Osteocyte (in vitro differentiated cells): ENCODE measurements around the gene HINFP. TPM values are rescaled to one million over a fixed set of nuclear protein-coding genes. Genes with fewer than 3 reads are reported as not detected.
"Not testable (repeated sequence)": the region's sequence is repeated elsewhere in the genome, so short reads cannot be mapped to it uniquely, and the experiment has no call there.

Source experiments
- DNase-seq: peaks from one replicate; pipeline ENCODE4 v3.0.0; 2021; ENCODE audit warnings: mixed read lengths; ENCODE audit not compliant: unreplicated experiment; ENCODE audit errors: extremely low spot score
- H3K27ac Mint-ChIP-seq: one replicate; pipeline ENCODE4 v1.8.0; 2021; ENCODE audit warnings: mild to moderate bottlenecking, mixed read lengths; ENCODE audit not compliant: unreplicated experiment
- H3K27me3 Mint-ChIP-seq: one replicate; pipeline ENCODE4 v1.8.0; 2021; ENCODE audit warnings: mixed read lengths; ENCODE audit not compliant: unreplicated experiment
- H3K36me3 Mint-ChIP-seq: one replicate; pipeline ENCODE4 v1.8.0; 2021; ENCODE audit warnings: mixed read lengths; ENCODE audit not compliant: unreplicated experiment
- H3K4me1 Mint-ChIP-seq: one replicate; pipeline ENCODE4 v1.8.0; 2021; ENCODE audit warnings: mixed read lengths; ENCODE audit not compliant: unreplicated experiment
- H3K4me3 Mint-ChIP-seq: one replicate; pipeline ENCODE4 v1.8.0; 2021; ENCODE audit warnings: mild to moderate bottlenecking, moderate library complexity, mixed read lengths; ENCODE audit not compliant: unreplicated experiment
- H3K9me3 Mint-ChIP-seq: one replicate; pipeline ENCODE4 v1.8.0; 2021; ENCODE audit warnings: mixed read lengths; ENCODE audit not compliant: unreplicated experiment
- total RNA-seq: library from RNA; stranded (reverse); gene quantifications from 2 replicates; pipeline ENCODE4 v1.2.1, GENCODE V29; 2021
- TF ChIP-seq, protein P1 (sequence below): fragments of 200-600 bp; sonication (generic); IDR thresholded peaks from 2 replicates; pipeline ENCODE4 v1.5.0; 2021; ENCODE audit warnings: antibody characterized with exemption, mild to moderate bottlenecking, moderate library complexity

HINFP gene
- total RNA-seq, 1 donor from 2014 or later = 26.1 TPM

- TF ChIP-seq, protein P1, sequence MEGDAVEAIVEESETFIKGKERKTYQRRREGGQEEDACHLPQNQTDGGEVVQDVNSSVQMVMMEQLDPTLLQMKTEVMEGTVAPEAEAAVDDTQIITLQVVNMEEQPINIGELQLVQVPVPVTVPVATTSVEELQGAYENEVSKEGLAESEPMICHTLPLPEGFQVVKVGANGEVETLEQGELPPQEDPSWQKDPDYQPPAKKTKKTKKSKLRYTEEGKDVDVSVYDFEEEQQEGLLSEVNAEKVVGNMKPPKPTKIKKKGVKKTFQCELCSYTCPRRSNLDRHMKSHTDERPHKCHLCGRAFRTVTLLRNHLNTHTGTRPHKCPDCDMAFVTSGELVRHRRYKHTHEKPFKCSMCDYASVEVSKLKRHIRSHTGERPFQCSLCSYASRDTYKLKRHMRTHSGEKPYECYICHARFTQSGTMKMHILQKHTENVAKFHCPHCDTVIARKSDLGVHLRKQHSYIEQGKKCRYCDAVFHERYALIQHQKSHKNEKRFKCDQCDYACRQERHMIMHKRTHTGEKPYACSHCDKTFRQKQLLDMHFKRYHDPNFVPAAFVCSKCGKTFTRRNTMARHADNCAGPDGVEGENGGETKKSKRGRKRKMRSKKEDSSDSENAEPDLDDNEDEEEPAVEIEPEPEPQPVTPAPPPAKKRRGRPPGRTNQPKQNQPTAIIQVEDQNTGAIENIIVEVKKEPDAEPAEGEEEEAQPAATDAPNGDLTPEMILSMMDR = no peak
- peaks cover 15% of the 10 kb centered on the region for H3K4me1 Mint-ChIP-seq
- DNase-seq = no peak
- no peaks in the 10 kb centered on the region for H3K27me3 Mint-ChIP-seq
- no peaks in the 10 kb centered on the region for H3K9me3 Mint-ChIP-seq
- peaks cover 21% of the 10 kb centered on the region for H3K36me3 Mint-ChIP-seq
- no peak overlapping the region for H3K27ac Mint-ChIP-seq
- no peak overlapping the region for H3K4me3 Mint-ChIP-seq
These were observed 4.4 kb downstream of the HINFP start for GRCh38 chr11:119125821-119126220.

- H3K27ac Mint-ChIP-seq = no peak overlapping the region
- TF ChIP-seq, protein P1 = no peak
These were observed 5.4 kb downstream of the HINFP start for GRCh38 chr11:119126675-119127268.

DNA sequence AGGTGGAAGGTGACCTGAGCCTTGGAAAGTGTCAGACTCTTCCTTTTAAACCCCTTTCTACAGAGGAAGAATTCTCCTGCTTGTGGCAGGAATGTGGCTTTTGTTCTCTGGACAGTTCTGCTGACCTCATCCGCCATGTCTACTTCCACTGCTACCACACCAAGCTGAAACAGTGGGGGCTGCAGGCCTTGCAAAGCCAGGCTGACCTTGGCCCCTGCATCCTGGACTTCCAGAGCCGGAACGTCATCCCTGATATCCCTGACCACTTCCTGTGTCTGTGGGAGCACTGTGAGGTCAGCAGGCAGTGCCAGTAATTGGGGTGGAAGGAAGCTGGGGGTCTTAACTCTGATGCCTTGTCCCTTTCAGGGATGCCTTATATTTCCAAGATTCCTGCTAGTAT lies 9.3 kb downstream of the HINFP start:
- no peak overlapping the region for H3K27ac Mint-ChIP-seq
- H3K4me1 Mint-ChIP-seq = no peaks in the 10 kb centered on the region
- TF ChIP-seq, protein P1 = no peak
- no peak overlapping the region for H3K4me3 Mint-ChIP-seq
- H3K9me3 Mint-ChIP-seq = no peaks in the 10 kb centered on the region
- H3K27me3 Mint-ChIP-seq = no peaks in the 10 kb centered on the region
- no peak for DNase-seq
- peaks cover 41% of the 10 kb centered on the region for H3K36me3 Mint-ChIP-seq

More at GRCh38 chr11:119126675-119127268, 5.4 kb downstream of the HINFP start:
- Mint-ChIP-seq H3K4me3 (no peak overlapping the region), H3K36me3 (peaks cover 28% of the 10 kb centered on the region), H3K27me3 (no peaks in the 10 kb centered on the region), H3K9me3 (no peaks in the 10 kb centered on the region), H3K4me1 (peaks cover 12% of the 10 kb centered on the region)
- DNase-seq = no peak

DNA sequence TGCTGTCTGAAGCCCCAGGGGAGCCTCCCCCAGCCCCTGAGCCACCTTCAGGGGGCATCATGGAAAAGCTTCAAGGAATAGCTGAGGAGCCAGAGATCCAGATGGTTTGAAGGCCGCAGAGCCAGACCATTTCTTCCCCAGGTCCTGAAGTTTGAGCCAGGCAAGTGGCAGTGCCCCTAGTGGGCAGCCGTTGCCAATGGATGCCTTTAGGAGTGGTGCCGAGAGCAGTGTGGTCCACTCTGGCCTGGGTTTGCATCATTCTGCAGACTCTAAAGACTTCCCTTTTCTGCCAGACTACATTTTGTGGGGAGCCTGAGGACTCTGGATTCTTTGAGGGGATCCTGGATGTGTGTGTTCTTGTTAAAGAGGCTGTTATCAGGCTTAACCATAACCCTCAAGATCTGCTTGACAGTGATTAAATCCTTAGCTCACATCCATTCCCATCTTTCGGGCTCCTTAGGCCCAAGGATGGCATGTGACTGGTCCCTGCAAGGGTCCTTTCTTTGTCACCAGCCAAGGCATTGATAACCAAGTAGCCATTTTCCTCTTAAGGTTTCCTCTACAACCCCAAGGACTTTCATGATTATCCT lies 13.1 kb downstream of the HINFP start:
- no peaks in the 10 kb centered on the region for H3K9me3 Mint-ChIP-seq
- no peak for DNase-seq
- TF ChIP-seq, protein P1 = peak; percentile 51
- H3K4me3 Mint-ChIP-seq = no peak overlapping the region
- no peaks in the 10 kb centered on the region for H3K4me1 Mint-ChIP-seq
- H3K27me3 Mint-ChIP-seq = peaks cover 12% of the 10 kb centered on the region
- peaks cover 34% of the 10 kb centered on the region for H3K36me3 Mint-ChIP-seq
- H3K27ac Mint-ChIP-seq = no peak overlapping the region

DNA sequence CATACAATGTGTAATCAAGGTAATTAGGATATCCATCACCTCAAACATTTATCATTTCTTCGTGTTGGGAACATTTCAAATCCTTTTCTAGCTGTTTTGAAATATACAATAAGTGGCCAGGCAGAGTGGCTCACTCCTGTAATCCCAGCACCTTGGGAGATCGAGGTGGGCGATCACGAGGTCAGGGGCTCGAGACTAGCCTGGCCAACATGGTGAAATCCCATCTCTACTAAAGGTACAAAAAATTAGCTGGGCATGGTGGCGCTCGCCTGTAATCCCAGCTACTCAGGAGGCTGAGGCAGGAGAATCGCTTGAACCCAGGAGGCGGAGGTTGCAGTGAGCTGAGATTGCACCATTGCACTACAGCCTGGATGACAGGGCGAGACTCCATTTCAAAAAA lies 17.9 kb downstream of the HINFP start:
- not testable (repeated sequence) for H3K9me3 Mint-ChIP-seq, H3K27ac Mint-ChIP-seq, H3K36me3 Mint-ChIP-seq, H3K4me3 Mint-ChIP-seq, H3K4me1 Mint-ChIP-seq, DNase-seq
- peaks cover 18% of the 10 kb centered on the region for H3K27me3 Mint-ChIP-seq
